ENCODE data around the gene TRPC1.

TRPC1 gene

GRCh38 chr3:142852009-142852408, 128.2 kb downstream of the TRPC1 start:
- Histone ChIP-seq H3K9ac (ENCODE audit: low read length) (no peak overlapping the region), H3K27me3 (ENCODE audit: low read depth, low read length) (no peaks in the 10 kb centered on the region), H3K9me3 (ENCODE audit: insufficient read depth, low read length) (no peaks in the 10 kb centered on the region), H3K4me2 (ENCODE audit: low read length) (no peak overlapping the region), H3K4me1 (ENCODE audit: low read length) (peaks cover 6% of the 10 kb centered on the region; the same call in 1 of the 2 replicates), H3K36me3 (replicated peaks; ENCODE audit: low read depth, low read length) (no peaks in the 10 kb centered on the region), H4K20me1 (ENCODE audit: insufficient read depth, low read length) (no peaks in the 10 kb centered on the region), H2AFZ (ENCODE audit: low read depth, low read length) (no peak overlapping the region), H3K27ac (ENCODE audit: low read length) (no peak overlapping the region), H3K4me3 (ENCODE audit: low read length) (no peak overlapping the region), H3K79me2 (ENCODE audit: low read length) (no peaks in the 10 kb centered on the region)
- no peak for TF ChIP-seq EZH2phosphoT487 (IDR thresholded peaks at IDR 0.05; ENCODE audit: low read depth)
- TF ChIP-seq, protein P1, sequence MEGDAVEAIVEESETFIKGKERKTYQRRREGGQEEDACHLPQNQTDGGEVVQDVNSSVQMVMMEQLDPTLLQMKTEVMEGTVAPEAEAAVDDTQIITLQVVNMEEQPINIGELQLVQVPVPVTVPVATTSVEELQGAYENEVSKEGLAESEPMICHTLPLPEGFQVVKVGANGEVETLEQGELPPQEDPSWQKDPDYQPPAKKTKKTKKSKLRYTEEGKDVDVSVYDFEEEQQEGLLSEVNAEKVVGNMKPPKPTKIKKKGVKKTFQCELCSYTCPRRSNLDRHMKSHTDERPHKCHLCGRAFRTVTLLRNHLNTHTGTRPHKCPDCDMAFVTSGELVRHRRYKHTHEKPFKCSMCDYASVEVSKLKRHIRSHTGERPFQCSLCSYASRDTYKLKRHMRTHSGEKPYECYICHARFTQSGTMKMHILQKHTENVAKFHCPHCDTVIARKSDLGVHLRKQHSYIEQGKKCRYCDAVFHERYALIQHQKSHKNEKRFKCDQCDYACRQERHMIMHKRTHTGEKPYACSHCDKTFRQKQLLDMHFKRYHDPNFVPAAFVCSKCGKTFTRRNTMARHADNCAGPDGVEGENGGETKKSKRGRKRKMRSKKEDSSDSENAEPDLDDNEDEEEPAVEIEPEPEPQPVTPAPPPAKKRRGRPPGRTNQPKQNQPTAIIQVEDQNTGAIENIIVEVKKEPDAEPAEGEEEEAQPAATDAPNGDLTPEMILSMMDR (IDR thresholded peaks at IDR 0.05; ENCODE audit: low read depth, low read length) = no peak

GRCh38 chr3:142853270-142854168, 129.7 kb downstream of the TRPC1 start:
- Histone ChIP-seq H3K9ac (ENCODE audit: low read length) (no peak overlapping the region), H2AFZ (ENCODE audit: low read depth, low read length) (no peak overlapping the region), H3K4me1 (ENCODE audit: low read length) (peaks cover 6% of the 10 kb centered on the region; the same call in 1 of the 2 replicates), H3K79me2 (ENCODE audit: low read length) (no peaks in the 10 kb centered on the region), H4K20me1 (ENCODE audit: insufficient read depth, low read length) (no peaks in the 10 kb centered on the region), H3K4me2 (ENCODE audit: low read length) (no peak overlapping the region), H3K4me3 (ENCODE audit: low read length) (no peak overlapping the region), H3K27ac (ENCODE audit: low read length) (no peak overlapping the region), H3K27me3 (ENCODE audit: low read depth, low read length) (no peaks in the 10 kb centered on the region), H3K36me3 (replicated peaks; ENCODE audit: low read depth, low read length) (no peaks in the 10 kb centered on the region), H3K9me3 (ENCODE audit: insufficient read depth, low read length) (no peaks in the 10 kb centered on the region)
- TF ChIP-seq EZH2phosphoT487 (IDR thresholded peaks at IDR 0.05; ENCODE audit: low read depth) = no peak

- Histone ChIP-seq H3K9ac (ENCODE audit: low read length) (no peak overlapping the region), H3K4me2 (ENCODE audit: low read length) (no peak overlapping the region), H2AFZ (ENCODE audit: low read depth, low read length) (no peak overlapping the region), H3K36me3 (replicated peaks; ENCODE audit: low read depth, low read length) (no peaks in the 10 kb centered on the region), H3K9me3 (ENCODE audit: insufficient read depth, low read length) (no peaks in the 10 kb centered on the region), H3K4me3 (ENCODE audit: low read length) (no peak overlapping the region), H3K4me1 (ENCODE audit: low read length) (peaks cover 3% of the 10 kb centered on the region; the same call in 1 of the 2 replicates), H4K20me1 (ENCODE audit: insufficient read depth, low read length) (no peaks in the 10 kb centered on the region), H3K27ac (ENCODE audit: low read length) (no peak overlapping the region), H3K79me2 (ENCODE audit: low read length) (no peaks in the 10 kb centered on the region), H3K27me3 (ENCODE audit: low read depth, low read length) (peaks cover 7% of the 10 kb centered on the region; the same call in 1 of the 2 replicates)
- TF ChIP-seq, protein P1 (IDR thresholded peaks at IDR 0.05; ENCODE audit: low read depth, low read length) = no peak
- TF ChIP-seq EZH2phosphoT487 (IDR thresholded peaks at IDR 0.05; ENCODE audit: low read depth) = no peak
Measured at GRCh38 chr3:142857056-142857455, 133.2 kb downstream of the TRPC1 start.
